ENCODE data around the gene ELL2.

GRCh38 chr5:95861221-95861863 is 100.3 kb downstream of the ELL2 start:
- TF ChIP-seq POLR2A (IDR thresholded peaks at IDR 0.05), result no peak
- TF ChIP-seq, protein P1, sequence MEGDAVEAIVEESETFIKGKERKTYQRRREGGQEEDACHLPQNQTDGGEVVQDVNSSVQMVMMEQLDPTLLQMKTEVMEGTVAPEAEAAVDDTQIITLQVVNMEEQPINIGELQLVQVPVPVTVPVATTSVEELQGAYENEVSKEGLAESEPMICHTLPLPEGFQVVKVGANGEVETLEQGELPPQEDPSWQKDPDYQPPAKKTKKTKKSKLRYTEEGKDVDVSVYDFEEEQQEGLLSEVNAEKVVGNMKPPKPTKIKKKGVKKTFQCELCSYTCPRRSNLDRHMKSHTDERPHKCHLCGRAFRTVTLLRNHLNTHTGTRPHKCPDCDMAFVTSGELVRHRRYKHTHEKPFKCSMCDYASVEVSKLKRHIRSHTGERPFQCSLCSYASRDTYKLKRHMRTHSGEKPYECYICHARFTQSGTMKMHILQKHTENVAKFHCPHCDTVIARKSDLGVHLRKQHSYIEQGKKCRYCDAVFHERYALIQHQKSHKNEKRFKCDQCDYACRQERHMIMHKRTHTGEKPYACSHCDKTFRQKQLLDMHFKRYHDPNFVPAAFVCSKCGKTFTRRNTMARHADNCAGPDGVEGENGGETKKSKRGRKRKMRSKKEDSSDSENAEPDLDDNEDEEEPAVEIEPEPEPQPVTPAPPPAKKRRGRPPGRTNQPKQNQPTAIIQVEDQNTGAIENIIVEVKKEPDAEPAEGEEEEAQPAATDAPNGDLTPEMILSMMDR (IDR thresholded peaks at IDR 0.05), result no peak
